Fibroblast of skin of back (primary cell): ENCODE data around the gene MYO5C.
A peak's percentile ranks its signal among the peaks of the same experiment; 100 is the strongest.

Experiments
- DNase-seq: peaks from one replicate; pipeline ENCODE4 v3.0.0-alpha.2; 2013

MYO5C gene

GRCh38 chr15:52164631-52165265 is 130.9 kb downstream of the MYO5C start:
- DNase-seq = peak; percentile 56

DNA sequence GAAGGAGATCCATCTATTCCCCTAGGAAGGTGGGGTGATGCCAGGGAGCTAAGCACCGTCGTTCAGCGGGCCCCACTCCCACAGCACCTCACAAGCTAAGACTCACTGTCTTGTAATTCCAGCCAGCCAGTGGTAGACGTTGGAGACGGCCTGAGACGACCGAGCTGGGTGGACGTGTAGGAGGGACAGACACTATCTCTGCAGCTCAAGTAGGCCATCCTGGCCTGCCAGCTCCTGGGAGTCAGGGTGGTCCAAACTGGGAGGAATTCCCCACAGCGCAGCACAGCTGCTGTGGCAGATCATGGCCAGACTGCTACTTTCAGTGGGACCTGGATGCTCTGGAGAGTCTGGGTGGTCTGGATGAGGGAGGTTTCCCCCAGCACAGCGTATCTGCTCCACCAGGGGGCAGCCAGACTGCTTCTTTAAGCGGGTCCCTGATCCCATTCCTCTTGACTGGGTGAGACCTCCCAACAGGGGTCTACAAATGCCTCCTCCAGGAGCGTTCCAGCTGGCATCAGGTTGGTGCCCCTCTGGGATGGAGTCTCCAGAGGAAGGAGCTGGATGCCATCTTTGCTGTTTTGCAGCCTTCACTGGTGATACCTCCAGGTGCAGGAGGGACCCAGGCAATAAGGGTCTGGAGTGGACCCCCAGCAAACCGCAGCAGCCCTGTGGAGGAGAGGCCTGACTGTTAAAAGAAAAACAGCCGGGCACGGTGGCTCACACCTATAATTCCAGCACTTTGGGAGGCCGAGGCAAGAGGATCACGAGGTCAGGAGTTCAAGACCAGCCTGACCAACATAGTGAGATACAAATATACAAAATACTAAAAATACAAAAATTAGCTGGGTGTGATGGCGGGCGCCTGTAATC is 132.0 kb downstream of the MYO5C start:
- no peak for DNase-seq

- DNase-seq = no peak
These were observed 132.7 kb downstream of the MYO5C start for GRCh38 chr15:52162876-52163275.

DNA sequence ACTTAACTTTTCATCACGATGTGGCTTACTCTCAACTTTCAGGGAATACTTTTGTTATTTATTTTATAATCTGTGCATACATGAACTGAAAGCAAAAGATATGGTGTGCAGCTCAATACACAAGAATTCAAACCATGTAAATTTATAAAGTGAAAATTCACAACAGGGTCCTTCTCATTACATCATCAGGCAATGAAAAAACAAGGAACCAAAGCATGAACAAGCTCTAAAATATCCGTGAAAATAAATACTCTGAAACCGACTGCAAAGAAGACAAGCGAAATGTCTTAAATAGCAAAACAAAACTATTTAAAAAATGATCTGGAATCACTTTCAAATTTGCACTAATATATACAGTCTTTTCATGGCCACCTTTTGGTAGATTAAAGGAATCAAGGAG is 133.3 kb downstream of the MYO5C start:
- peak; percentile 74 for DNase-seq

GRCh38 chr15:52161406-52161966 is 134.1 kb downstream of the MYO5C start:
- DNase-seq = no peak

DNA sequence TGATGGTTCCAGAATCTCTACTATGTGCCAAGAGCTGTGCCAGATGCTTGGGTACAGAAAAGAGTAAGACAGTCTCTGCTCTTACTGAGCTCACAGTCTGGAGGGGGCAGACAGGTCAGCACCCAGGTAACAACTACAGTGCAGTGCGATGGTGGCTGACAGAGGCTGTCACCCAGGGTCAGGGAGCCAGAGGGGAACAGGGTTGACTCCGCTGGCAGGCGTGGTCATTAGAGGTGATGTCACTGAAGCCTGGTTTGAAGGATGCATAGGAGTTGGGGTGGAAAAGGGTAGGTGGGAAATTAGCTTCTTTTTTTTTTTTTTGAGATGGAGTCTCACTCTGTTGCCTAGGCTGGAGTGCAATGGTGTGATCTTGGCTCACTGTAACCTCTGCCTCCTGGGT is 136.0 kb downstream of the MYO5C start:
- no peak for DNase-seq

DNA sequence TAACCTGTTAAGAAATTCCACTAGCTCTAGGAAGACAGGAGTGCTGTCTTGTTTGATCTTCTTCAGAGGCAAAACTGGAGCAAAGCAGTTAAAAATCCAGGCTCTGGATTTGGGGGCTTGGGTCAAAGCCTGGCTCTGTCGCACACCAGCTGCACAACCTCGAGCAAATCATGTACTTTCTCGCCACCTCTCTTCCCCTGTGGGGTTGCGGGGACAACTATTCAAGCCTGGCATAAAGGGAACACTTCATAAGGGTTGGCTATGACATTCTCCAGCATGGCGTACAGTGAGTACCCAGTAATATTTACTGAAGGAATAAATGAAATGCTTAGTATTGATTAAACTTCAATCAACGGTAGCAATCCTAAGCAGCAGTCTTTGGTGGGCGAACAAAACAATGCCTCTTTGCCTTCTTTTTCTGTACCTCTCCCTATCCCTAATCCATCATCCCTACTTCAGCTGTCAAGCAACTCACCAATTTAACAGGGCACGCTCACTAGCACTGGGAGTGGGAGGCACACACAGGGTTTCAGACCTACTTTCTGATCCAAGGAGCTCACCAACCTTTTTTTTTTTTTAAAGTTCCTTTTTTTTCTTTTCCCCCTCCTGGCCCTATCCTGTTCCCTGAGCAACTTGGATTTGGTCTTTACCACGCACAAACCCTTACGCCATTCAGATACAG is 137.4 kb downstream of the MYO5C start:
- DNase-seq = no peak

DNA sequence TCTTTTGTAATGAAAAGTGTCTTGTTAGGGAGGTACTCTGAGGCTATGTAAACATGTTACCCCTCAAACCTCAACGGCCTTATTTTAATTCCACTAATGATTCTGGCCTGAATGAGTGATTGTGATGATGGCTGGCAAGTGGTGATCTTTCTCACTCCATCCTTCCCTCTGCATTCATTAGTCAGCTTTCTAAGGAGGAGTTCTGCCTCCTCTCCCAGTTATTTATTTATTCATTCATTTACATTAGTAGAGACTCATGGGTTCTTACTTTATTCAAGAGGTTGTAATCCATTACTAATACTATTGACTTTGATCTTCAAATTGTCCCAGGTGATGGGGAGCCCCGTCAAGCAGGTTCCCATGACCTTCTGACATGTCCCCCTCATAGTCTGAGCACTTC is 139.7 kb downstream of the MYO5C start:
- DNase-seq = no peak

DNA sequence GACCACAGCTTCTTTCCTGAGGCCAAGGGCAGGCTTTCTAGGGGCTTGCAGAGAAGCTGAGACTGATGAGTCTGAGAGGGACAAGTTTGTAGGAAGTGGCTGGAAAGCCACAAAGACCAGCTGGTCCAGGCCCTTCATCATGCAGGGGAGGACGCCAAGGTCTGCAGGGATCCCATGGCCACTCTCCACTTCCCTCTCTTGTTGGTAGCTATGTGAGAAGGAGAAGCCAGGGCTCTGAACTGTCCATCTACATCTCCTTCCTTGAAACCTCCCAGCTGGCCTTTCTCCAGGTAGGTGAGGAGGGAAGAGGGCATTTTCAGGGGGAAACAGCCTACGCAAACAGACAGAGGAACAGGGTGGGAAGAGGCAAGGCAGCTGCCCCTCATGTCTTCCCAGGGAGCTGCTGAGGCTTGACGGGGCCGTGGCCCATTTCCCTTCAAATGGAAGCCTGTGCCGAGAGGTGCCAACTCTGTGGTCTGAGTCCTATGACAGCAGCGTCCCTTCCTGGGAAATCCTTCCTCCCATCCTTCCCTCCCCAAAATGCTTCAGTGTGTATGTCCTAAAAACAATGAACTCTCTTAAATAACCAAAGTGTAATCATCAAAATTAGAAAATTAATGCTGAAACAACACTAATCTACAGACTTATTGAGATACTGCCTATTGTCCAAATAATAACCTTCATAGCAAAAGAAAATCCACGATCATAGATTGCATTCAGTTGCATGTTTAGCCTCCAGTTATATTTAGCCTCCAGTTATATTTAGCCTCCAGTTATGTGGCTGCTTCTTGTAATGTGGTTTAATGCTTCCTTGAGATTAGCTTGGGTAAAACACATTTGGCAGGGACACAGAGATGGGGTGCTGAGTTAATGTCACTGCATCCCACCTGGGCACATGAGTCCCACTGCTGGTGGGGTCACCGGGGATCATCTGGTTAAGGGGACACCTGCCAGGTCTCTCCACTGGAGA is 140.4 kb downstream of the MYO5C start:
- DNase-seq = no peak

DNA sequence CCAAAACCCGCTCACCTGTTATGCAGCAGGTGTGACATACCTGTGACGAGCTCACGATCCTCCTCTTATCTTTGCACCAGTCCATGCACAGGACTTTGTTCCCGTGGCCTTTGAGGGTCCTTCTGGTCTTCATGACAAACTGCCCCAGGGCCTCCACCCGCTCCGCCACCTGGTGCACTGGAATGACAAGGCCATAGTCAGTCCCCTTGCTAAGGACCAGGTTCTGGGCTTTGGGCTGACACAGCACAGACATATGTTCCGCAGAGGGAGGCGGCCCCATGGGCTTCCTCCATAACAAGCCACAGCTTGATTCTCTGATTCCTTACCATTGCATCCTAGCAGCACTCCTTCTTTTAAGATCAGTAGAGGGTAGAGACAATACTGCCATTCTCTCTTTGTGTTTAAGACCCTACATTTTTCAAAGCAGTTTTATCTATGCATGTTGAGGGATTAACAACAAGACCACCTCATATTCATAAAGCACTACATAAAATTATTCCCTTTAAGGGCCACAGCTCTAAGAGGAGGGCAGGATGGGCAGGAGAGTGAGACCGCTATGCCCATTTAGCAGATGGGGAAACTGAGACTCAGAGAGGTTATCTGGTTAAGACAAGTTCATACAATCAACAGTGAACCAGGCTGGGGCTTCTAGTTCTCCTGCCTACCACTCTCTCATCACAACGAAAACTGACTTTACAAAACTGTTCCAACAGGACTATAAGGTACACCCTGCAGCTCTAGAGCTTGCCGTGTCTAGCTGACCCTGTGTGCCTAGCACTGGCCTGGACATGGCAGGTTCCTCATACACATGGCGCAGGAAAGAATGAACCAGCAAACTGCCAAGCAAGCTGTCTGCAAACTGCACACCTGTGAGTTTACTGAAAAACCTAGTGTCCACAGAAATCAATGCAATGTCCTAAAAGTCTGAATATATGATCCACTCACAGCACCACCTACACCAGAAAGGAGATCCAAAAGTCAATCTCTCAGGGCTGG is 141.4 kb downstream of the MYO5C start:
- no peak for DNase-seq

DNA sequence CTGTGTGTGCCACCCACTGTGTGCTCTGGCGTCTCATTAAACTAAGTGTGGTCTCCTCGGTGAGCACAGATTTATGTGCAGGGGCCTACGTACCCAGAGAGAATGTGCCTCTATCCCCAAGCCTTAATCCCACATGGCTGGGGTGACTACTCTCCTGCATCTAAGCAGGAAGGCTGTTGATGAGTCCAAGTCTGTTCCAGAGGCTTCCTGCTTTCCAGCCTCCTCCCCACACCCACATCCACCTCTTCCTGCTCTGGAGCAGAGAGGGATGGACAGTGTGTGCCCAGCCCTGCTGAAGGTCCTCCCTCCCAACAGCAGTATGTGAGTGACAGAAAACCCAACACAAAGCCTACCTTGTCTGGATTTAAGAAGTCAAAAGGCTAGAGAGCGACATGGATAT is 144.3 kb downstream of the MYO5C start:
- no peak for DNase-seq

- DNase-seq = no peak
These were observed 144.7 kb downstream of the MYO5C start for GRCh38 chr15:52150871-52151270.

GRCh38 chr15:52150043-52150825 is 145.4 kb downstream of the MYO5C start:
- DNase-seq = no peak

- DNase-seq = peak; percentile 17
These were observed 147.2 kb downstream of the MYO5C start for GRCh38 chr15:52148403-52148802.

DNA sequence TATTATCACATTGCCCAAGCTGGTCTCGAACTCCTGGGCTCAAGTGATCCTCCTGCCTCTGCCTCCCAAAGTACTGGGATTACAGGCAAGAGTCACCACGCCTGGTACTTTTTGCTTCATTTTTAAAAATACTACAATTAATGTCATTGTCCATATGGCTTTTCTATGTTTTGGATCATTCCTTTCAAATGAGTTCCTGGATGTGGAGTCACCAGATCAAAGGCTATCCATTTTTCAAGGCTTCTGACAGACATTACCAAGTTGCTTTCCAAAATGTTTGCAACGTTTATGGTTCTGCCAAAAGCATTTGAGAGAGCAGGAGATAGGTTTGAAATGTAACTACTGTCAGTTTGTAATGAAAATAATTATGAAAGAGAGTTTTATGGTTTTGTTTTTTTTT is 148.8 kb downstream of the MYO5C start:
- no peak for DNase-seq

DNA sequence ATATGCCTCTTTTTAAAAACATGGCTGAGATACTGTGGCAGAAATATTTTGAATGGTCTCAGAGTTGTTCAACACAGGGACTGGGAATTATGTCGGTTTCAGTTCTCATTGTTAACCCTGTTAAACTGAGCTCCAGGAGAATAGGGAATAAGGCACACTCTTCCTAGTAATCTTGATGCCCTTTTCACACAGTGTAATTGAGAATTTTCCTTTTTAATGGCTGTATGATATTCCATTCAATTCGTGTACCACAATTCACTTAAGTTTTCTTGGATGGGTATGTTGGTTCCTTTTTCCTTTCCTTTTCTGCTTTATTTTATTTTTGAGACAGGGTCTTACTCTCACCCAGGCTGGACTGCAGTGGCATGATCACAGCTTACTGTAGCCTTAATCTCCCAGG is 149.3 kb downstream of the MYO5C start:
- no peak for DNase-seq

DNA sequence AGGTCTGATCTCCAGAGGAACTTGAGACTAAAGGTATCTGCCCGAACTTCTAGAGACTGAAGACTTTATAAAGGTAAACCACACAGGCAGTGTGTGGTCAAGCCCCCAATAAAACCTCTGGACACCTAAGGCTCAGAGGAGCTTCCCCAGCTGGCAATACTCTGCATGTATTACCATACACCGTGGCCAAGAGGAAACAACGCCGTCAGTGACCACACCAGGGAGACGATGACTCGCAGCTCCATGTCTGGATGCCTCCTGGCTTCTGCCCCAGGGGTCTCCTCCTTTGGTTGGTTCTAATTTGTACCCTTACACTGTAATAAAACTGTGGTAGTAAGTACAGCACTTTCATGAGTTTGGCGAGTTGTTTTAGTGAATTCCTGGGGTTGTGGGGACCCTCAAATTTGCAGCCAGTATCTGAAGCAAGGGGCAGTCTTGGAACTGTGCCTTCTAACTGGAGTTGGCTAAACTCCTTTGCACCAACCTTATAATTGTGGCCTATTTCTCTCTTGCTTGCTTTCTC is 150.9 kb downstream of the MYO5C start:
- DNase-seq = peak; percentile 81

- peak; percentile 98 for DNase-seq
These were observed 151.7 kb downstream of the MYO5C start for GRCh38 chr15:52143873-52144272.
